Cerebellar cortex (tissue), 1 donor: Measurements from ENCODE around the gene ASIC1.
"Not testable (repeated sequence)": the region's sequence is repeated elsewhere in the genome, so short reads cannot be mapped to it uniquely, and the experiment has no call there.

Experiments used
- DNase-seq: peaks from one replicate; pipeline ENCODE4 v3.0.0-alpha.2; 2015; ENCODE audit warnings: low spot score

The ASIC1 gene

GRCh38 chr12:50061946-50062686 is 4.7 kb downstream of the ASIC1 start:
- DNase-seq = no peak

DNA sequence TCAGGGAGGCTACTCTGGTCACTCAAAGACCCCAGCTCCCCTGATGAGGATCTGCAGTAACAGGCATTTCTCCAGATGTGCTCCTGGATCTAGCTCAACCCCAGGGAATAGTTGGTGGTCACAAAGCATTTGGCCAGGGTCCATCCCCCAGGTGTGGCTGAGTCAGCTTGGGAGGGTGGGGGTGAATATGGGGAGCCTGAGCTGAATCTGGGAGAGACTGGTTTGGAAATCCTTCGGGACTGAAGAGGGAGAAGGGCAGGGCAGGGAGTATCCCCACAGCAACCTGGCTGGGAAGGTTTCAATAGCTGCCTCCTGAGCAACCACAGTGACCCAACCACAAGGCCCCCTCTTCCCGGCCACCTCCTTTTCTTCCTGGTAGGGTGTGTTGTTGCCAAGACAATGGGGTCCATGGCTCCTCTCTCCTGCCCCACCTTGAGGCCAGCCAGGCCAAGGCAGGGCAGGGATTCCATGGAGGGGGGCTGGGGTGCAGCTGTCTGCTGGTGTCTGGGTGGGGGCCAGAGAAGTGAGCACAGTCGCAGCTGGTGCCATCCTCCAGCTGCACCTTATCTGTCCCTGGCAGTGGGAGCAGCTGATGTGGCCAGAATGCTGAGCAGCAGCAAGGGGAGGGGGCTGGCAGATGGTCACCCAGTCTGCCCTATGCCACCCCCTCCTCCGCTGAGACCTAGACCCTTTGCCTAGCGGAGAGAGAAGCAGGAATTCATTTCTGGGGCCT is 5.5 kb downstream of the ASIC1 start:
- no peak for DNase-seq

GRCh38 chr12:50065726-50066310 is 8.4 kb downstream of the ASIC1 start:
- no peak for DNase-seq

GRCh38 chr12:50066402-50066801 is 9.0 kb downstream of the ASIC1 start:
- DNase-seq = peak; percentile 42

DNA sequence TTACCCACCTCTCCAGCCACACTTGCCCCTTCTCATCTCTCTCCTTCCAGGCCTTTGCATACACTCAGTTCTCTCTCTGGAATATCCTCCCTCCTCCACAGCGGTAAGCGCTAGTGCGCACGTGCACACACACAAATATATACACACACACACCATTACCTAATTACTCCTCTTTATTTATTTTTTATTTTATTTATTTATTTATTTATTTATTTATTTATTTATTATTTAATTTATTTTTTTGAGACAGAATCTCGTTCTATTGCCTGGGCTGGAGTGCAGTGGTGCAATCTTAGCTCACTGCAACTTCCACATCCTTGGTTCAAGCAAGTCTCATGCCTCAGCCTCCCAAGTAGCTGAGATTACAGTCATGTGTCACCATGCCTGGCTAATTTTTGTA is 11.7 kb downstream of the ASIC1 start:
- DNase-seq = no peak

GRCh38 chr12:50069539-50069938 is 12.1 kb downstream of the ASIC1 start:
- no peak for DNase-seq

DNA sequence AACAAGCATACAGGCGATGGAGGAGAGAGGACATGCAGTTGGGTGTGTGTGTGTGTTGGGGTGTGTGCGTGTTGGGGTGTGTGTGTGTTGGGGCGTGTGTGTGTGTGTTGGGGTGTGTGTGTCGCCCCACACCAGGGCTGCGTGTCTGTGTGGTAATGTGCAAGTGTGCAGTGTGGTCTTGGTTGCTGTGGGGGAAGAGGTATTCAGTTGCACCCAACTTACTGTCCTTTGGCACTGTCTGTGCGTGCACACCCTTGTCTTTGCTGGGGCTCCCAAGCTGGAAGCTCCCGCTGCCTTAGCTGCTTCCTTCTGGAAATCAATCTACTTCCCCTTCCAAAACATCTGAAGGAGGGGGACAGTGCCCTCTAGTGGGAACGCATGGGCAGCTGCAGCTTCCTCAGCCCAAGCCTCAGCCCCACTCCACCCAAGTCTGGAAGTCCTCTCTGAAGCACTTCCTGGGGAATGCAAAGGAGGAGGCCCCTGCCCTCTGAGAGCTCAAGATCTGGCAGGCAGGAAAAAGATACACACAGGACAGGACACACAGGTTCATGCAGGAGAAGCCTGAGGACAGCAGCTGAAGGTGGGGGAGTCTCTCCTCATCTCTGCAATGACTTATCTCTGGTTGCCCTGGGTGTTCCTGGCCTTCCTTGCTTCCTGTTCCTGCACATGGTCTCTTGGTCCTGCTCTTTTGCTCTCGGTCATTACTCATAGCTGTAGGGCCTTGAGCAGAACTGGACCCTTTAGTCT is 13.1 kb downstream of the ASIC1 start:
- DNase-seq = peak; percentile 92

DNA sequence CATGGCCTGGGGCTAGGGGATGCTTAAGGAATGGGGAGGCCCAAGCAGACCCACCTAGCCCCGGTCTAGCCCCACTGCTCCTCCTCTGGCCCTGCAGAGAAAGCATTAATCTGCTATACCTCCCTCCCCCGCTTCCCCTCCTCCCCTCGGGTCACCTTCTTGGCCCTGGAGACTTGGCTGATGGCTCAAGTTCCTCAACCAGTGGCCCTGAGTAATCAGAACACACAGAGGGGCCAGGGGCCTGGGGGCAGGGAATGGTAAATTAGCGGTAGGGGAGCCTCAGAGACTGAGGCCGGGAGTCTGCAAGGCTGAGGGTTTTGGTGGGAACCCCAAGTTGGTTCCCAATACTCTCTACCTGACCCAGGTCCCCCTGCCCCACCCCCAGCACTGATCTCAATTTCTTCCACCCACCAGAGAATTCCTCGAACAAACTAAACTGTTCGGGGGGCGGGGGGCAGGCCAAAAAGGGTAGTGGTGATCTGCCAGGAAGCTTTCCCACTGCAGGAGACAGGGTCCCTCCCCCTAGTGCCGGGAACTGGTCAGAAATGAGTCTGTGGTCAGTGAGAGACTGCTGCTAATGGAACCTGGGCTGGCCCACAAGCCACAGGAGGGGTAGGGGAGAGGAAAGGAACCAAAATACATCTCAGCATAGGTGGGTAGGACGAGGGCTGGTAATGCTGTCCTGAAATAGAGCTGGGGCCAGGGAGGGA is 15.0 kb downstream of the ASIC1 start:
- no peak for DNase-seq

DNA sequence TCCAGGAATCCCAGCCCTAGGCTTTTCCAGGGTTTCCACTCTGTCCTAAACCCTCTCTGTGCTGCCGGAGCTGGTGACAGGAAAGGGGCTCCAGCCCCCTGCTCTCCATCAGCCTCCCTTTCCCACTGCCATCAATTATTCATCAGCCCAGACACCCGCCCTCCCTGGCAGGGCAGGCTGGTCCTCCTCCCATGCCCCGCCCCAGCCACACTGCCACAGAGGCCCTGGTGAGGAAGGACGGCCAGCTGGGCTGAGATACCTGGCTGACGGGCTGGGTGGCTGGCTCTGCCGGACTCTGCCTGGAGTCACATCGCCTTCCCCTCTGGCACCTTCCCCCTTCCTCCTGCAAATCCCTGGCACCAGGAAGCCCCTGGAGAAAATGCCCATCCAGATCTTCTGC is 15.8 kb downstream of the ASIC1 start:
- DNase-seq = no peak

GRCh38 chr12:50073712-50074111 is 16.3 kb downstream of the ASIC1 start:
- DNase-seq = no peak

GRCh38 chr12:50074936-50075807 is 17.8 kb downstream of the ASIC1 start:
- peak; percentile 88 for DNase-seq

DNA sequence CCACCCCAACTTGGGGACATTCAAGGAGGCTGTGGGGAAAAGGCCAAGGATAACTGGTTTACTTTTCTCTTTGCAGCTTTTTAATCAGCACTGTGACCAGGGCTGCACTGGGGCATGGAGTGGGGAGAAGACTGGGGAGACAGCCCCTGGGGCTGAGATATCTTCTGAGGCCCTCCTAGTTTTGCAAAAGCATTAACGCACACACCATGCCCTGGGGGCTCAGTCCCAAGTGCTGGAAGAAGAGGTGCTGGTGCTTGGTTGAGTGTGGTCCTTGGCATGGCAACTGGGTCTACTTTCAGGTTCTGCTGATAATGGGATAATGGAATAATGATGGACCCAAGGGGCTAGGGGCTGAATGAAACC is 18.4 kb downstream of the ASIC1 start:
- DNase-seq = no peak

- DNase-seq = no peak
Measured at GRCh38 chr12:50077099-50077498, 19.7 kb downstream of the ASIC1 start.

DNA sequence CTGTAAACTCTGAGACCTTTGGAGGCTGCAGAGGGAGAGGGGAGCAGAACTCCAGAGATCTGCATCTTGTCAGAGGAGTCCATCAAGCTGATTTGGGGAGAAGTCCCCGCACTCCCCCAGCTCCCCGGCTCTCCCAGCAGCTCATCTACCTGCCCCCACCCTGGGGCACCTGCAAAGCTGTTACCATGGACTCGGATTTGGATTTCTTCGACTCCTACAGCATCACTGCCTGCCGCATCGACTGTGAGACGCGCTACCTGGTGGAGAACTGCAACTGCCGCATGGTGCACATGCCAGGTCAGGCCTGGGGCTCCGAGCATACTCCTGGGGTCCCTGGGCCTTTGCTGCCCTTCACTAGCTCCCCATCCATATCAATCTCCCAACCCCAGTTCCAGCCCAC is 20.9 kb downstream of the ASIC1 start:
- DNase-seq = no peak

DNA sequence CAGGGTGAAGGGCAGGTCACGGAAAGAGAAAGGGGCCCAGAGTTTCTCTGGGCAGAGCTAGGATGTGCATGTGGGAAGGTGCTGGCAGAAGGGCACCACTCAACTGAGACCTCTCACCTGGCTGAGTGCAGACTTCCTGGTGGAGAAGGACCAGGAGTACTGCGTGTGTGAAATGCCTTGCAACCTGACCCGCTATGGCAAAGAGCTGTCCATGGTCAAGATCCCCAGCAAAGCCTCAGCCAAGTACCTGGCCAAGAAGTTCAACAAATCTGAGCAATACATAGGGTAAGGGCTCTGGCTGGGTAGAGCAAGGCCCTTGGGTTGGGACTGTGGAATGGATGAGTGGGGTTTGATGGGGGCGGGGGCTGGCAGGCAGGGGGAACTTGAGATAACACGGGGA is 22.4 kb downstream of the ASIC1 start:
- no peak for DNase-seq

GRCh38 chr12:50081096-50081808 is 23.9 kb downstream of the ASIC1 start:
- no peak for DNase-seq

DNA sequence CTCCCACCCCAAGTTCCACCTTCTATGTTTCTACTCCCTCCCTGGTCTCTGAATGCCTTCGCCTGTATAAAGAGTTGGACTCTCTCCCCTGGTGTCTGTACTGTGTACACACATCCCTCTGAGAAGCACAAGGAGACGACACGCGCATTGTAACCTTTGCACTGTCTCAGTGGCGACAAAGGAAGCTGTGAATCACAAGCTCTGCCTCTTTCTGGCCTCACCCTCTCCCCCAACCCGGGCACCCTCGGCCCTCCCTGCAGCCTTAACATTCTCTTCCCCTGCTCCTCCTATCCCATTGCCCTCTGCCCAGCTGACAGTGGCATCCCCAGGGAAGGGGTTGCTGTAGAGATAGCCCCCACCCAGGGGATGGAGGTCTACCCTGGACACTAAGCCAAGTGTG is 25.2 kb downstream of the ASIC1 start:
- DNase-seq = no peak

DNA sequence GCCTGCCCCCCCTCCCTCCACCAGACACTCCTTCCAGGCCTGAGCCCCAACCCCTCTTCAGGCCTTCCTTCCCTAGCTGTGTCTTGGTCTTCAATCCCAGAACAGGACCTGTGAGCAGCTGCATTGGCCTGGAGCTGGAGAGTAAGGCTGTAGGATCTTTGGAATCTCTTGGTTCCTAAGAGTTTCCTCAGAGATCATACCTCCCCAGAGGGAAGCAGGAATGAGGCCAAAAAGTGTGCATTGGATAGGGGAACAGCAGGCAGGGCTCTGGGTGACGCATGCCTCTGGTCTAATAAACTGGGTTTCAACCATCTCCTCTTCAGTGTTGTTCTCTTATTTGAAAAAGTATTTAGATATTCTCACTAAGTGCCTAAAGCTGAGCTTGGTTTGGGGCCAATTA is 25.9 kb downstream of the ASIC1 start:
- DNase-seq = no peak

GRCh38 chr12:50084409-50084774 is 27.0 kb downstream of the ASIC1 start:
- not testable (repeated sequence) for DNase-seq
